DMS 273 treated with DMSO at 0.1 percent for 48 hours (cell line): ENCODE data around the gene CIDEA.
"Not testable (repeated sequence)": the region's sequence is repeated elsewhere in the genome, so short reads cannot be mapped to it uniquely, and the experiment has no call there.

ENCODE experiments used
- DNase-seq: peaks from one replicate; lab custom pipeline; 2025; lab: John Stamatoyannopoulos, UW

CIDEA gene

DNA sequence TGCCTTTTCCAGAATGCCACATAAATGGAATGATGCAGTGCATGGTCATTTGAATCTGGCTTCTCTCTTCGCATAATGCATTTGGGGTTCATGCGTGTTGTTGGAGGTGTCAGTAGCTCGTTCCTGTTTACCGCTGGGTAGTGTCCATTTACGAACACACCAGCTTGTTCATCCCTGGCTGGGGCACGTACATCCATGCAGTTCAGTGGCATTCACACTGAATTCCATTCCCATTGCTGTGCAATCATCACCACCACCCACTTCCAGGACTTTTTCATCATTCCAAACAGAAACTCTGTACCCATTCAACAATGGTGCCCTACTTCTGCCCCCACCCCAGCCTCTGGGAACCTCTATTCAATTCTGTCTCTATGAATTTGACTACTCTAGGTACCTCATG, 14.7 kb upstream of the CIDEA start:
- DNase-seq: no peak

DNA sequence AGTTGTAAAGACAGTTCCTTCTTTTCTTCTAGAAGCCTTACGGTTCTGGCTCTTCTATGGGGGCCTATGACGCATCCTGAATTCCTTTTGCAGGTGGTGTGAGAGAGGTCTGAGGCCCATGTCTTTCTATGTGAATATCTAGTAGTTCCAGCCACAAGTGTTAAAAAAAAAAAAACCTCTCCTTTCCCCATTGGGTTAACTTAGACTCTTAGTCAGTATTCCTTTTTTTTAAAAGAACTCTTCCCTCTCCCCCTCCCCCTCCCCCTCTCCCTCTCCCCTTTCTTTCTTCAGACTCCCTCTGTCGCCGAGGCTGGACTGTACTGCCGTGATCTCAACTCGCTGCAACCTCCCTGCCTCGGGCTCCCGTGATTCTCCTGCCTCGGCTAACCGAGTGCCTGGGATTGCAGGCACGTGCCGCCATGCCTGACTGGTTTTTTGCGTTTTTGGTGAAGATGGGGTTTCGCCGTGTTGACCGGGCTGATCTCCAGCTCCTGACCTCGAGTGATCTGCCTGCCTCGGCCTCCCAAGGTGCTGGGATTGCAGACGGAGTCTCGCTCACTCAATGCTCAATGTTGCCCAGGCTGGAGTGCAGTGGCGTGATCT, 11.4 kb upstream of the CIDEA start:
- no peak for DNase-seq

DNA sequence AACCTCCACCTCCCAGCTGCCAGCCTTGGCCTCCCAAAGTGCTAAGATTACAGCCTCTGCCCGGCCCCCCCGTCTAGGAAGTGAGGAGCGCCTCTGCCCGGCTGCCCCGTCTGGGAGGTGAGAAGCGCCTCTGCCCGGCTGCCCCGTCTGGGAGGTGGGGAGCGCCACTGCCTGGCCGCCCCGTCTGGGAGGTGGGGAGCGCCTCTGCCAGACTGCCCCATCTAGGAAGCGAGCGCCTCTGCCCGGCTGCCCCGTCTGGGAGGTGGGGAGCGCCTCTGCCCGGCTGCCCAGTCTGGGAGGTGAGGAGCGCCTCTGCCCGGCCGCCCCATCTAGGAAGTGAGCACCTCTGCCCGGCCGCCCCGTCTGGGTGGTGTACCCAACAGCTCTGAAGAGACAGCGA, 10.9 kb upstream of the CIDEA start:
- DNase-seq: not testable (repeated sequence)

DNA sequence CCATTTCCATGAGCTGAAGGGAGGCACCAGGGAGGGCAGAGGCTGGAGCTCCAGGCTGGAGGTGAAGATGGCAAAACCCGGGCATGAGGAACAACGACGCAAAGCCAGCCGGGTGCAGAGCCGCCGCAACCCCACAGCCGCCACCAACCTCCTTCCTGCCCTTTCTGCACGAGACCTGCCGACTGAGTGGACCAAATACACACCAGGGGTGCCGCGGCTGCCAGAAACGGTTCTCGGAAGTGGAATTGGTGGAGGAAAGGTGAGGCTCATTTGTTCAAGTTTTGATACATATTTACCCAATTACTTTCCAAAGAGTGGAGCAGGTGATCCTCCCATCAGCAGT, 8.4 kb upstream of the CIDEA start:
- DNase-seq: no peak

DNA sequence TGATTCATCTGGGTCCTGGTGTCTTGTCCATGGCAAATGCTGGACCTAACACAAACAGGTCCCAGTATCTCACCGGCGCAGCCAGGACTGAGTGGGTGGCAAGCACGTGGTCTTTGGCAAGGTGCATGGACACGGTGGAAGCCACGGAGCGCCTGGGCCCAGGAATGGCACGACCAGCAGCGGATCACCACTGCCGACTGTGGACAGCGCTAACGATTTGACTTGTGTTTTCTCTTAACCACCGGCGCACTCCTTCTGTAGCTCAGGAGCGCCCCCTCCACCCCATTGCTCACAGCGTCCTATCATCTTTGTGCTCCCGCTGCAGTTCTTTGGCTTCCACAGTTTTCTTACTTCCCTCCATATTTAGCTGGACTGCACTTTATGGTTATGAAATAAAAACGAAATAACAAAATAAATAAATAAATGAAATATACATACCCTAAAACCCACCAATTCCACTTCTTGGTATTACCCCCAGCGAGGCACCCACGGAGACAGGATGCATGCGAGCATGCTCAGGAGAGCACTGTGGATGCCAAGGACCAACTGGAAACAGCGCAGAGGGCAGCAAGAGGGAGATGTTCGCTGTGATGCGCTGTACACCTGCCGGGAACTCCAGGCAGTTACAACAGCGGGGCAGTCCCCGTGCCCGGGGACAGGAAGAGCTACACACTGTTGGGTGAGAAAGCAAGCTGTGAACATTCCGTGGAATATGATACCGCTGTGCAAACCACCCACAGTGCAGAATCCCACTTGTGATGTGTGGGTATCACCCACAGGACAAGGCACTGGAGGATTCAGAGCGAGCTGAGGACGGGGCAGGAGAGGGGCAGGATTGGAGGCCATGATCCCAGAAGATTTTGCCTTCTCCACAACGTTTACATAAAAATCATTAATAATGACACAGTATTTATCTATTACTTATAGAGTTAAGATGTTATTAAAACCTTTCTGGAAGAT, 7.0 kb upstream of the CIDEA start:
- DNase-seq: no peak

DNA sequence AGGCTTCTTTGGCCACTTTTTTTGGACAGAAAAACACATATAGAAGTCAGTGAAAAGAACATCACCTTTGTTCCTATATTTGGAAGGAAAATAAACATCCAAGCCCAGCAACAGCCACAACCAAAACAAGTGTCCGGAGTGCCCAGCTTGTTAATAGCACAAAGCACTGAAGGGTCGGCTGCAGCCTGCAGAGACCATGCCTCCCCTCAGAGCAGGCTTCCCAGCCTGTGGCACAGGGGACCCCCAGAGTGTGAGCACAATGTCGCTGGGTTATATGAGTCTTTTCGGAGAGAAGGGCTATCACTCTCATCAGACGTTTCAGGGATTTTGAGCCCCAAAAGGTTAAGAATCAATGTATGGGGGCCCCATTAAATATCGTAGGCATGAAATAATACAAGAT, 6.2 kb upstream of the CIDEA start:
- no peak for DNase-seq

DNA sequence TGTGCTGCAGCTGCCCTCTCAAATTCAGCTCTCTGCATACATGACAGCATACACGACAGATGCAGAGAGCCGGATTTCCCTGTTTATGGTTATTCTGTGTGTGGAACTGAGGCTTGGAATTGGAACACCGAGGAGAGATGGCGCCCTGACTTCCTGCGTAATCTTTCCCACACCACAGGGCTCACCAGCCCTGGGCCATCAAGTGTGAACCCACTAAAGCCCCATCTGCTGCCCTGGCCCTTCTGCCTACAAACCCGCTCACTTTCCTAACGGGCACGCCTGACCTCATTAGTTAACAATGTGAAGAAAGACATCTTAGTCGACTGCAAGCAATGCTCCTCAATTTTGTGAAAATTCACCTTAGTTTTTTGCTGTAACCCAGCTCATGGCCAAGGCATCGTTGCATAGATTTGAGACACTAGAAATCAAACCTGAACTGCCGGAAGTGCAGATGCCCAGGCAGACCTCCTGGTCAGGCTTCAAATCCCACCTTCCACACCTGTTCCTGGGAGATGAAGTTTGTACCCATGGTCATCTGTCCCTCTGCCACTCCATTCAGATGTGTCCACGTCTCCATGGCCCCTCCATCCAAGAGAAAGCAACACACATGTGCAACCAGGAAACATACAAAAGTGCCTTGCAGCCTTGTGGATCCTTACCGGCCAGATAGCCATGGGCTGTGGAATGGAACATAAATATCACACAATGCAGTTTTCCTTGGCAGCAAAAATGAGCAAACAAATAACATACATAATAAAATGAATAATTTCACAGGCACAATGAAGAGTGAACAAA, 5.0 kb upstream of the CIDEA start:
- no peak for DNase-seq

DNA sequence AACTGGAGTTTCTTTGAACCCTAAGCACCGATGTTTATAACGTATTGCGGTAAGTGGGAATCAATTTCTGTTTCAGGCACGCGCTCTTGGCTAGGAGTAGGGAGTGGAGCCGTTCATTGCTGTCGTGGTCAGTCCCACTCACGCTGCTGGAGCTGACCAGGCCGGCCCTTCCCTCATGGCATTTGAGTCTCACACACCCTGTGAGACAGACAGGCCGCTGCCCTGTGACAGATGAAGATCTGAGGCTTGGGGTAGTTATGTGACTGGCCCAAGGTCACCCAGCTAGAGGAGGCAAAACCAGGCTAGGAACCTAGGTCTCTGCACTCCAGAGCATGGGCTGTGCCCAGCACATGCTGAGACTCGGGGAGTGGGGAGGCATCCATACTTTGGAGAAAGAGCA, 2.9 kb upstream of the CIDEA start:
- DNase-seq: no peak

DNA sequence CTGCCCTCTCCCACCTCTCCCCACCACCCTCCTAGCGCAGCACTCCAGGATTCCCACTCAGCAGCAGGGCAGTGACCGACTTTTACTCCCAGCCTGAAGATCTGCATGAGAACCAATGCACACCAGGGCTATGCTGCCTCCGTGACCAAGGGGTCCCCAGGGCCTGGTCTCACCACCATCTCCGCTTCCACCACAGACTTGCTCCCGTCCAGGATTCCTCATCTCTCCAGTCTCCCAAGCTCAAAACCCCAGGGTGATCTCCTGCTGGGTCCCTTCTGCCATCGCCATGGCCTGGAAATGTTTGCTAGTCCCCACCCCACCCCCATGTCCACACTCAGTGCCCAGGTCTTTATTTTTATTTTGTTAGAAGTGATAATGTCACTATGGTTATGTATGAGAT, 2.1 kb upstream of the CIDEA start:
- no peak for DNase-seq

DNA sequence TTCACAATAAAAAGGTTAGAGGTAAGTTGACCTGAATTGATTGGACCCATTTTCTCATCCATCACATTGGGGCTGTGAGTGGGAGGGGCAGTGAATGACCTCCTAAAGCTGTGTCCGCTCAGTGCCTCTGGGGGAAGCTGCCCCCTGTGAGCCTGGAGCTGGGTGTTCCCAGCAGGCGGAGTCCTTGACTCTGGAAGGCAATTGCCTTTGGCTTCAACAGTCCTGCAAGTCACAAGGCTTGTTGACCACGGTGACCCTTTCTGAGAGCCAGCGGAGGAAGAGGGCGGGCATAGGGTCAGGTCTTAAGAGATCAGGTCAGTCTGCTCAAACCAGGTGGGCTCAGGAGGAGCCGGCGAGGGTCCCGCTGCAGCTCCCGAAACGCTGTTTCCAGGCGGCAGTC, 1.1 kb upstream of the CIDEA start:
- no peak for DNase-seq

DNA sequence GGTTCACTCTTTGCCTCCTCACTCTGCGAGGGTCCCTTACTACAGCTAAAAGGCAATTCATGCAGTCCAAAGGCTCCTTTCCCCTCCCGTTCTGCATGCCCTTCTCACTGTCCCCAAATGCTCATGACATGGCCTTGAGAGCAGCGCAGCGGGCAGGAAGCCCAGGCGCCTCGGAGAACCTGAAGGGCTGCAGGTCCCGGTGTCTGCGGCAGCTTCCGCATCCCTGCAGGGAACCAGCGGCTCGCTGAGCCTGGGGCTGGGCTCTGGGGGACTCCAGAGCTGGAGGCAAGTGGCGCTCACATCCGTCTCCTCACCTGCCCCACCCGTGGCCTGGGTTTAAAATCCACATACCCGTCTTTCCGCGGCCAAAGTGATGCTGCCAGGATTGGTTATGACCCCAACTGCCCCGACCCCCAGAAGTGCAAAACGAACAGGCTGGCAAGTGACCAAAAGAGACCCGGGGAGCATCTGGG, 462 bp upstream of the CIDEA start:
- DNase-seq: no peak

DNA sequence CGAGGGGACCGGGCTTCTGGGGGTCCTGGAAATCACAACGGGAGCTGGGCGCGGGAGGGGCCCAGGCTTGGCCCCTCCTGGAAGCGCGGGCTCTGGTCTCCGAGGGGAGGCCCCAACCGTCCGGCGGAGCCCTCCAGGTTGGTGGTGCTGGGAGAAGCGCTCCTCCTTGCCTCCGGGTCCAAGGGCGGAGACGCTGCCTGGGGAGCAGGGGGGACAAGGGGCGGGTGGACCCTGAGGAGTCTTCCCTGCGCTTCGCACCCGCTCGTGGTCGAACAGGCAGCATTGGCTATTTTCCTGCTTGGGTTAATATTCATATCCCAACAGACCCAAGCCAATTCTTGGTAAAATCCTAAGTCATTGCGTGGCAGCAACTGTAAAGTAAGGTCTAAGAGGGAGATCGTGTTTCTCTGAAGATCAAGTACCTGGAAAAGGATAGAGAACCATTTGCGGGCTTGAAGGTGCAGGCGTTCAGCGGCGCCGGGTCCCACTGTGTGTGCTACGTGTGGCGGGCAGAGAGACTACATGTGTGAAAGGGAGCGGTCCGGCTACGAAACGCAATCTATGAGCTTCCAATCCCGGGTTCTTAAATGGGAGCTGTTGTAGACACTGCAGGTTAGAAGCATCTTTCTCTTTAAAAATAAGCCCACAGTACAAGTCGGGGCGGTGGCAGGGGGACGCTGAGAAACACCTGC, 805 bp downstream of the CIDEA start:
- no peak for DNase-seq

DNA sequence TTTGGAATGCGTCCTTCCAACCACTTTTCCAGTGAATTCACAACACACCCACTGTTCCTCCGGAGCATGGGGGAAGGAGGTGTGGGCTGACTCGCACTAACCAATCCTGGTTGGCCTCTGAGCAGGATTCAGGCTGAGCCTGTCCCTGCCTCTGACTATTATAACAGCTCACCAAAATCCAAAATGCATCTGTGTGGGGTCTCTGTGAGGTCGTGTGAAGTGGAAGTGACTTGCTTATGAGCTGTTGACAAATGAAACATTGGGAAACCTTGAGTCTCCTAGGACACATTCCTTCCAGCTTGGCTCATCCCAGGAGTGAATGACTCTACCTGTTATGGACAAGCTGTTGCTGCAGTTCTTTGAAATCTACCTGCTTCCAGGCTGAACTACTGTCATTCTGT, 1.5 kb downstream of the CIDEA start:
- no peak for DNase-seq

DNA sequence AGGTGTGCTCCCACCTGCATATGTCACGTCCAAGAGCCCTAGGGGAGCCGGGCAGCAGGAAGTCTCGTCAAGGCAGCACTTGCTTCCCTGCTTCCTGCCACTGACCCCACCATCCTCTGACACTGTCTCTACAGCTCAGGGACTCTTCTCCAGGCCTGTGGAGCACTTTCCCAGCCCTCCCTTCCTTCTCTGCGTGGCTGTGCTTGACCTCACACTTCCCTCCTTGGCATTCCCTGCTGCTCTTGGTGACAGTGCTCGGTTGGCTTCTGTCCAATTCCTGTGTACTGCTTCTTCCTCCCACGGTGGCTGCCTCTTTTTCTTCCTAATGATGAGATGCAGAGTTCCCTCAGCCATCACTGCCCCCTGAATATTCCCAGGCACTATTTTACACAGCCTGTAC, 2.8 kb downstream of the CIDEA start:
- no peak for DNase-seq

DNA sequence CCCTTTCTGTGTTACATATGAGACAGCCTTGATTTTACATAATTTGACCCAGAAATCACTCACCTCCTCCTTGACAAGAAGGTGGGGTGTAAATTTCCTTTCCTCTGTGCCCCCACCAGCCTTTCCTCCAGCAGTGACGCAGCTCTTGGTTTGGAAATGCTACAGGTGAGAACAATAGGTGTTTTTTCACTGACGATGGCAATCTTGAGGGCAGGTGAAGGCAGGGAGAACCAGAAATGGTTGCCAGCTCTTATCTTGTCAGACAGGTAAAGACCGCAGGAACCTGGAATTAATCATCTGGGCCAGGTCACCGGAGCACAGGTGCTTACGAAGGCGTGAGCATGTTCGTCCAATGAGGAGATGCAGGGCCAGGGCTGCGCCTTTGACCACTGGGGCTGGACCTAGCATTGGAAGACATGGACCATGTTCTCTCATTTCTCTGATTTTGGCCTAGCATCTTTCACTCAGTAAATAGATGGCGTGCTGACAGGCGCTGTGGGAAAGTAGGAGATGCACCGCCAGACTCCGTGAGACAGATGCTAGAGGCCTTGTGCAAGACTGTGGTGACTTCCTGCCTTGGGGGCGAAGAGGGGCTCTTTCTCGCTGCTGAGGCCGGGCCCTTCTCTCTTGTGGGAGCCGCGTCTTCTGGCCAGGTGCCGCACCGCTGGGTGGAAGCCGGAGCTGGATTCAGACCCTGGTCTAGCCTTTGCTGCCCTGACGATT, 4.0 kb downstream of the CIDEA start:
- DNase-seq: no peak

DNA sequence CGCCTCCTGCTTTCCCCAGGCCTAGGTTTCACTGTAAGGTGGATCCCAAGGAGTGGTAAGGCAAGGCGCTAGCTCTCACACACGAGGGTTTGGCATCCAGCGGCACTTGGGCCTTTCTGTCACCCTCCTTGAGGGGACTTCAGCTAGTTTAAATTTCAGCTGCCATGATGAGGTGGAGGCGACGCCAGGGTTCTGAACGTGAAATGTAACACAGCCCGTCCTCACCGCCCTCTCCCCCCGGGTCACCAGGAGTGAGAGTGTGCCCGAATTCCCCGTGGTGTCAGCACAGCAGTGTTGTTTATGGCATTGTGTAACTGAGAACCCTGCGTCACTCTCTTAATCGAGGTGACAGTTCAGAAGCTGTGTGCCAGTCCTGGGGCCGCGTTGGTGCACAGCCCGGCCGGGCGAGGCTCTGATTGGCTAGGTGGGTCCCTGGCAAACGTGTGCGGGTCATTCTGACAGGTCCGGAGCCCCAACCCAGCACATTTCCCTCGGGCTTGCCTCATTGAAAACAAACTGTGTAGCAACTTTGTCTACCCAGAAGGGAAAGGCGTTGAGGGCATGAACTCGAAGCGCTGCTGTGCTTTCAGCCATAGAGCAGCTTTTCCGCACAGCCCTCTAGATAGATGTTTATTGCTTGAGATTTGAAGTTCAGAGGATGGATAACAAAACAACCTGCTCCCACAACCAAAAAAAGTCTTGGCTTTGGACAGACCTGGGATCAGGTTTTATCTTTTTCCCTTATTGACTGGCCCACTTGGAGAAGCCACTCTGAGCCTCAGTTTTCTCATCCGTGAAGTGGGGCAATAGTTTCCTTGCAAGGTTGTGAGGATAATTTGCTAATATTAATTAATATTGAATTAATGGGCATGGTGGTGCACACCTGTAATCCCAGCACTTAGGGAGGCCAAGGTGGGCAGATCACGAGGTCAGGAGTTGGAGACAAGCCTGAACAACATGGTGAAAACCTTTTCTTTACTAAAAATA, 4.9 kb downstream of the CIDEA start:
- no peak for DNase-seq

DNA sequence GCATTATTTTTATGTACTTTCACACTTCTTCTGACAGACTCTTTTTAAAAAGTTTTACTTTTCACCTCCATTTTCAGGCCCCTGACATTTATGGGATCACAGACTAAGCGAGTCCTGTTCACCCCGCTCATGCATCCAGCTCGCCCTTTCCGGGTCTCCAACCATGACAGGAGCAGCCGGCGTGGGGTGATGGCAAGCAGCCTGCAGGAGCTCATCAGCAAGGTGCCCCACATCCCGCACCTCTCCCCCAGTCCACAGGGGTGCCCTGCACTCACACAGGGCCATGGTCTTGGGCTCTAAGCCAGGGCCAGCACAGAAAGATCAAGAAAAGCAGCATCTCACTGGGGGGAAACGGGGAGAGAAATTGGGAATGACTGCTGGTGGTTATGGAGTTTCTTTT, 8.6 kb downstream of the CIDEA start:
- no peak for DNase-seq

DNA sequence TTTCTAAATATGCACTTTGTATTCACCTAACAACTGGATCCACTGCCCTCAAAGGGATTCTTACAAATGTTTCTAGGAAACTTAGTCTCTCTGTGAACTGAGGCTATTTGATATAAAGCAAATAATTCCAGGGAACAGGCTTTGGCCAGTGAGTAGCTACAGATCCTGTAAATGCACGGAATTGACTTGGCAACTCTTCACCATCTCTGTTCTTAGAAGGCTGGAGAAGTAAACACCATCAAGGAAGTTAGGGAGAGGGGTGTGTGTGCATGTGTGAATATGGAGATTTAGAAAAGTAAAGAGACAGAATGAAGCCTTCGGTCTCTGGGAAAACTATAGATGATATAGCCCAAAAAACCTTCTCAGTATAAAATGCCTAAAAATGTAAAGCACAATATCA, 10.7 kb downstream of the CIDEA start:
- DNase-seq: no peak

DNA sequence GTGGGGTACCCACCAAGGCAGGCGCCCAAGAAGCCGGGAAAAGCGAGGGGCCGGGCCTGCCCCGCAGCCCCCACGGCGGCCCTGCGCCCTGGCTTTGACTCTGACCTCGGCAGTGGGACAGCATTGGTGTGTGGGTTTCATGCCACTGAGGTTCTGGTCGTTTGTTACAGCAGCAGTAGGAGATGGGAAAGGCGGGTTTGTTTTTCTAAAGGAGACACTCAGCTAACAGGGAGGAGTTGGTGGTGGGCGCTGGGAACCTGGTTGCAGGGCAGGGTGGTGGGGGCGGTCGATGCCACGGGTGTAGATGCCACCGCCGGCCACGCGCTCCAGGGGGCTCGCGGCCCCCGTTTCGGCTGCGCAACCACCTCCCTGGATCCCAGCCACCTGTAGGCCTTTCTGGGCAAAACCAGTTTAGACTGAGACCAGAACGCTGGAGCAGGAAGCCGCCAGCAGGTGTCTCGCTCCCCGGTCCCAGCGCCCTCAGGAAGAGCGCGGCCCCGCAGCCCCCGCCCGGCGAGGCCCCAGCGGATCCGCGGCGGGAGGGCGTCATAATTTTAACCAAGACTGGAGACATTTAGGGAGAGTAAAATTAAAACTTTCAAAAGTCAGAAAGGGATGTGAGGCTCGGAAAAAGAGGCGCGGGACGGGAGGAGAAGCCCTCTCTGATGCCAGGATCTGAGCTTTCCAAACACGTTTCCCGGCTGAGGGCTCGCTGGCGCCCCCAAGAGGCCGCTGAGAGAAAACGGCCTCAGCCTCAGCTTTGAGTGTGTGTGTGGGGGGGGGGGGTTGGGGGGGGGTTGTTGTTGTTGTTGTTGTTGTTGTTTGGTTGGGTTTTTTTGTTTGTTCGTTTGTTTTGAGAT, 17.4 kb downstream of the CIDEA start:
- DNase-seq: peak; percentile 33
